Muscle layer of duodenum (tissue), 2 donors: ENCODE measurements around the gene ASCL2.
A peak's percentile ranks its signal among the peaks of the same experiment; 100 is the strongest.

Experiments
- H3K27ac ChIP-seq: one replicate; pipeline ENCODE4 v1.7.0; 2013; ENCODE audit warnings: mild to moderate bottlenecking, low read length
- H3K27me3 ChIP-seq: one replicate; pipeline ENCODE4 v1.7.0; 2013; ENCODE audit warnings: low read depth, mild to moderate bottlenecking, control low read depth, low read length
- H3K36me3 ChIP-seq, 2 donors: one replicate each; pipeline ENCODE4 v1.7.0; 2013; ENCODE audit warnings: low read length in 2 of 2, control low read depth in 1 of 2, mild to moderate bottlenecking in 1 of 2; ENCODE audit not compliant: insufficient read depth in 2 of 2, control insufficient read depth in 1 of 2
- H3K4me1 ChIP-seq, 2 donors: one replicate each; pipeline ENCODE4 v1.7.0; 2013; ENCODE audit warnings: low read length in 2 of 2, mild to moderate bottlenecking in 2 of 2, control low read depth in 1 of 2, moderate library complexity in 1 of 2; ENCODE audit not compliant: insufficient read depth in 2 of 2, control insufficient read depth in 1 of 2
- H3K4me3 ChIP-seq, 2 donors: one replicate each; pipeline ENCODE4 v1.7.0; 2013; ENCODE audit warnings: low read length in 2 of 2, low read depth in 1 of 2, mild to moderate bottlenecking in 1 of 2
- H3K9me3 ChIP-seq, 2 donors: one replicate each; pipeline ENCODE4 v1.7.0; 2013; ENCODE audit warnings: low read length in 2 of 2, control low read depth in 1 of 2, mild to moderate bottlenecking in 1 of 2; ENCODE audit not compliant: control insufficient read depth in 1 of 2
- donor health status: healthy.

Gene ASCL2

GRCh38 chr11:2306877-2307500, 36.6 kb upstream of the ASCL2 start:
- Histone ChIP-seq H3K27me3 (no peaks in the 10 kb centered on the region), H3K36me3 (no peaks in the 10 kb centered on the region), H3K27ac (no peak overlapping the region), H3K4me1 (peaks cover 12 to 30% of the 10 kb centered on the region in 2 donors), H3K4me3 (no peak overlapping the region), H3K9me3 (no peaks in the 10 kb centered on the region)

GRCh38 chr11:2306452-2306823, 36.0 kb upstream of the ASCL2 start:
- no peaks in the 10 kb centered on the region for H3K9me3 ChIP-seq
- peak overlapping the region in 1 of 2 donors; percentile 36 for H3K4me3 ChIP-seq
- peak overlapping the region; percentile 72 for H3K27ac ChIP-seq
- no peaks in the 10 kb centered on the region for H3K27me3 ChIP-seq
- peaks cover 12 to 30% of the 10 kb centered on the region in 2 donors for H3K4me1 ChIP-seq
- H3K36me3 ChIP-seq = no peaks in the 10 kb centered on the region

DNA sequence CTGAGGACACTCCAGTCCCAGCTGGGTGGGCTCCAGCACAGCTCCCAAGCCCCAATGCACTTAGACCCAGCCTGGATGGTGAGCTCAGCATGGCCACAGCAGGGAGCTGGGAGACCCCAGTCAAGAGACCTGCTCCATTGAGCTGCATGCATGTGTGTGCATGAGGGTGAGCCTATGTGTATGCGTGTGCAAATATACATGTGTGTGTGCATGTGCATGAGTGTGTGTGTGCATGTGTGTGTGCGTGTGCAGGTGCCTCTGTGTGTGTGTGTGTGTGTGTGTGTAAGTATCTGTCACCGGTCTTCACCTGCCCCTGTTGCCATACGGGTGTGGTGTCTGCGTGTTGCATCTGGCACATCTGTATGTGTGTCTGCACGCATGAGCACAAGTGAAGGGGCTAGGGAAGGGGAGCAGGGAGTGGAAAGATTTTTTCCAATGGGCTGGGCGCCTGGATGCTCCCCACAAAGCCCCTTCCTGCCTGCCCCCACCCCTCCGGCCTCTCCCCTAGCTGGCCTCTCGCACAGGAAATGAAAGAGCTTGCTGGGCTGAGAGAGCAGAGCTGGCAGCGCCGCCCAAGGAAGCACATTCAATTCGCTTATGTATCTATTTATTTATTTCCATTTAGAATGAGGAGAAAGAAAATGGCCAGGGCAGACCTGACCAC, 35.5 kb upstream of the ASCL2 start:
- Histone ChIP-seq H3K27me3 (no peaks in the 10 kb centered on the region), H3K36me3 (no peaks in the 10 kb centered on the region), H3K9me3 (no peaks in the 10 kb centered on the region), H3K4me1 (peaks cover 12 to 27% of the 10 kb centered on the region in 2 donors), H3K27ac (peak overlapping the region; percentile 72), H3K4me3 (peak overlapping the region; percentile 21 to 36)

DNA sequence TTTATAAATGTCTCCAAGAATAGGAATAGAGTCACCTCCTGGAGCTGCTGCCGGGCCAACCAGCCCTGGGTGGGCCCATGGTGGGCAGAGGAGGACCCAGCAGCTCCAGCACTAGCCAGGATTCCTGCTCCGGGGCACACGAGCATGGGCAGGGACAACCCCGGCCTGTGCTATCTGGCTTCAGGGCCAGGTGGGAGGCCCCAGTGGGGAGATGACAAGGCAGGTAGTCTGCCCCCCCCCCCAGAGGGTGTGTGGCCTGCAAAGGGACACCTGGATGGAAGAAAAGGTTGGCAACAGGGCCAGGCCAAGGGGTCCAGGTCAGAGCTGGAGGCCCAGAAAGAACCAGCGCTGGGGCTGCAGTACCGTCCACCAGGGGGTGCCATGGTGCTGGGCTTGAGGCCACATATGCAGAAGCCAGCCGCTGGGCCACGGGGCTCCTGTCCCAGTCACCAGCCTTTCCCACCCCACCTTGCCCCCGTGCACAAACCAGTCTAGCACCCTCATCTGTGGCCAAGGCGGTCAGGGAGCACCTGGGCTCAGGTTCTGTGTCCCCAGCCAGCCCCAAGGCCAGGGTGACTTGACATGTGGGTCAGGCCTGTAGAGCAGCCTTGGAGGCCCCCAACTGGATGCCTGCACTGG, 34.9 kb upstream of the ASCL2 start:
- Histone ChIP-seq H3K4me3 (peak overlapping the region; percentile 21 to 36), H3K27me3 (no peaks in the 10 kb centered on the region), H3K27ac (no peak overlapping the region), H3K4me1 (peaks cover 12 to 26% of the 10 kb centered on the region in 2 donors), H3K9me3 (no peaks in the 10 kb centered on the region), H3K36me3 (no peaks in the 10 kb centered on the region)

- Histone ChIP-seq H3K27me3 (no peaks in the 10 kb centered on the region), H3K4me1 (peaks cover 12 to 26% of the 10 kb centered on the region in 2 donors), H3K9me3 (no peaks in the 10 kb centered on the region), H3K27ac (no peak overlapping the region), H3K36me3 (no peaks in the 10 kb centered on the region), H3K4me3 (no peak overlapping the region)
Observed at GRCh38 chr11:2304506-2305139, 34.2 kb upstream of the ASCL2 start.

- Histone ChIP-seq H3K4me1 (peaks cover 12 to 26% of the 10 kb centered on the region in 2 donors), H3K36me3 (no peaks in the 10 kb centered on the region), H3K9me3 (no peaks in the 10 kb centered on the region), H3K27ac (no peak overlapping the region), H3K4me3 (no peak overlapping the region), H3K27me3 (no peaks in the 10 kb centered on the region)
Observed at GRCh38 chr11:2303627-2304505, 33.5 kb upstream of the ASCL2 start.

- Histone ChIP-seq H3K4me1 (peaks cover 12 to 26% of the 10 kb centered on the region in 2 donors), H3K27me3 (no peaks in the 10 kb centered on the region), H3K9me3 (no peaks in the 10 kb centered on the region), H3K36me3 (no peaks in the 10 kb centered on the region), H3K27ac (no peak overlapping the region), H3K4me3 (peak overlapping the region in 1 of 2 donors; percentile 14)
Observed at GRCh38 chr11:2302896-2303626, 32.7 kb upstream of the ASCL2 start.

GRCh38 chr11:2302306-2302895, 32.0 kb upstream of the ASCL2 start:
- Histone ChIP-seq H3K4me3 (peak overlapping the region in 1 of 2 donors; percentile 14), H3K4me1 (peaks cover 12 to 26% of the 10 kb centered on the region in 2 donors), H3K27ac (no peak overlapping the region), H3K36me3 (no peaks in the 10 kb centered on the region), H3K27me3 (no peaks in the 10 kb centered on the region), H3K9me3 (no peaks in the 10 kb centered on the region)

GRCh38 chr11:2301631-2302305, 31.4 kb upstream of the ASCL2 start, which contains the start of the genes C11orf21 and TSPAN32:
TSS of gene C11orf21 (minus strand) at chr11:2301918. CDS start at chr11:2301808, 110 bp downstream.
TSS of gene TSPAN32 (plus strand) at chr11:2302013. CDS start at chr11:2302150, 137 bp downstream.
- peak within 1 kb of the TSS in 1 of 2 donors; percentile 38 for H3K4me3 ChIP-seq

More at GRCh38 chr11:2301631-2302305, 31.4 kb upstream of the ASCL2 start, which contains the start of the genes C11orf21 and TSPAN32:
- Histone ChIP-seq H3K36me3 (no peaks in the 10 kb centered on the region), H3K4me1 (peaks cover 8 to 20% of the 10 kb centered on the region in 2 donors), H3K27ac (no peak within 1 kb of the TSS), H3K9me3 (no peaks in the 10 kb centered on the region), H3K27me3 (no peaks in the 10 kb centered on the region)
